HG03439 (cell line): Measurements from ENCODE around the gene NHEJ1.

Source experiments
- ATAC-seq: cut with Tn5 transposase; IDR thresholded peaks from one replicate; pipeline ENCODE4 v1.9.1; 2021; ENCODE audit warnings: mild to moderate bottlenecking, moderate library complexity; ENCODE audit not compliant: unreplicated experiment

Gene NHEJ1

GRCh38 chr2:219059725-219060682, 100.6 kb downstream of the NHEJ1 start:
- ATAC-seq, result no peak

- ATAC-seq, result no peak
Measured at GRCh38 chr2:219059375-219059724, 101.3 kb downstream of the NHEJ1 start.

- no peak for ATAC-seq
Measured at GRCh38 chr2:219058541-219059374, 101.9 kb downstream of the NHEJ1 start.

DNA sequence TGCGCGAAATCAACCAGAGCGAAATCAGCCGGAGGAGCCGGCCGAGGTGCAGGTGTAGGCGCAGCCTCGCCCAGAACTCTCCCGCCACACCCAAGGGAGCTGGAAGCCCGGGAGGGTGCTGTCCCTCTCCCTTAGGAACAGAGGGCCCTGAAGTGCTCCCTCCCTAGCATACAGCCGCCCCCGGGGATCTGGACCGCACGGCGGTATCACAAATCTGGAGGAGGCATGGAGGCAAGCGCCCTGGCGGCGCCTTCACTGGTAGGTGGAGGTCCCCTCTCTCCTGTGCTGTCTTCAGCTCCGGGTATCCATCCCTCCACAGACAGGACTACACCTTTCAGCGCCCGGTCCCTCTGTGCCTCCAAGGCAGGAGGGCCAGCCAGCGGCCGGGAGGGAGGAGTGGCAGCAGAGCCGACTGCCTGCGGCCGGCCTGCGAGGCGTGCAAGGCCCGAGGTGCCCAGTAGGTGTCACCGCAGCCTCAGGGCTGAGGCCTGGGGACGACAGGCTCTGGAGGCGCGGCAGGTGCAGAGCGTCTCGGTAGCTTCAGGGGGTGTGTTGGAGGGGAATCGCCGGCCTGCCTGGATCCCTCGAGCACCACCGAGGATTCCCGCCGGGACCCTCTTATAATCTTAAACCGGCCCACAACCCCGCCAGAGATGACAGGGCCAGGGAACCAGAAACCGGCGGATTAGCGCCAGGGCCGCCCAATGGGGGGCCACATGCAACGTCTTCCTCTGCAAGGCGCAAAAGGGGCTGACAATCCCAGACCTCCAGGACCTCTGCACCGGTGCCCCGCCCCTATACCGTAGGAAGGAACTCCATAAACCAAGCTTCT, 102.7 kb downstream of the NHEJ1 start:
- ATAC-seq, result peak; percentile 78

GRCh38 chr2:219056896-219057708, 103.5 kb downstream of the NHEJ1 start:
- no peak for ATAC-seq

DNA sequence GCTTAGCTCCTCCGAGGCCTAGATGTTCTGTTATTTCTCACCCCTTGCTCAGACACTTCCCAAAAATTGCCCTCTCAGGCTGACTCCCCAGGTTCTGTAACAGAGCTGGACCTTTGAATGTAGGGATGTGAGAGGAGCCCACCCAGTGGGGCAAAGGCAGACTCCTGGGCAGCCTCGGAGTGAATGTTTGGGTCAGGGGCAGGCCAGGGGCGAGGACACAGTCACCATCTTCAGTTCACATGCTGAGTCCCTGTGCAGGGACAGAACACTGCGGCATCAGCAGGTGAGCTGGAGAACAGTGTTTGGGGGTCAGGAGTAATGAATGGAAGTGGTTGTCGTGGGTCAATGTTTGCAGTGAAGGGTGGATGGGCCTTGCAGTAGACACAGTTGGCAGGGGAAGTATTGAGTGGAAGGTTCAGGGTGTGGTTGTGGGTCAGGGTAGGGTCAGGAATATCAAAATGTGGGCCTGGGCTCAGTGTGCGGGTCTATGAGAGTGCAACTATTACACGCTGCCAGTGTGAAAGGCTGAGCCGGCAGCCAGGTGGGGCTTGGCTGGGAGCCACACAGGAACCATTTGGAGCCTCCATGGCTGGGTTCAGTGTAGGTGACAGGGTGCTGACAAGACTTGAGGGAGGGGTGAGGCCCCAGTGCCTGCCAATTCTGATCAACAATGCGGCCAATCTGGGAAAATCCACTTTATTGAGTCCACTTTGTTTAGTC, 104.3 kb downstream of the NHEJ1 start:
- ATAC-seq, result no peak

DNA sequence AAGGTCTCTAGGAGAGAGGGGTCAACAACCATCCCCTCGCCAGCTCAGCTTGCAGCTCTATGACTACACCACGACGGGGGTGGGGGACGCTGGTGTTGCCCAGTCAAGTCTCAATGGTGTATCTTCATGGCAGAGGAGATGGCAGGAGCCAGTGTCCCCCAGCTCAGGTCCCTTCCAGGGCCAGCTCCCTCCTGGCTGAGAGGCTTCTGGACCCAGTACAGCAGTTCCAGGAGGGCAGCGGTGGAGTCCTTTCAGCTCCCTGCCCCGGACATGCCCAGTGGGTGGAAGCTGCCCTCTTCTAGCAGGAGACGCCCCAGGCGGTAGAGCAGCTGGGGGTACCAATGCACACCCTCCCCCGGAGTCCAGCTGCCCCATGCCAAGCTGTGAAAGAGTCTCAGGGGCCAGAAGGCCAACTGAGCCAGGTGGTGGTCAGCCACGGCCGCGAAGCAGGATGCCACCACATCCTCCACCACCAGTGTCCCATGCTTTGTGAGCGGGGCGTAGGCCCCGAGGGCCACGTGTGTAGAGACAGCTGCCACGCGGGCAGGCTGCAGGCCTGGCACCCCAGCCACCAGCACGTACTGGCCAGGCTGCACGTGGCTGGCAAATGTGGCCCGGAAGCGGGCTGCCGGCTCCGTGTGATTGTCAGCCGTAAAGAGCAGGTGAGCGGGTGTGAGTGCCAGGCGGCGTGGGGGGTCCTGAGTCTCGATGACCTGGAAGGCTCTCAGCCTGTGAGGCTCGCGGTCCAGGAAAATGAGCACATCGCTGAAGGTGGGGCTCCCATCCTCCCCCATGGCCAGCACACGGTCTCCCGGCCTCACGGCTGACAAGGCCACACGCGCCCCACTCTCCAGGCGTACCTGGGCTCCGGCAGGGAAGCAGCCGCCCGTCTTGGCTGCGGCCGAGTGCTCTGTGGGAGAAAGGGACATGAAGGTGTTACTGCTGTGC, 105.4 kb downstream of the NHEJ1 start:
- ATAC-seq, result no peak

DNA sequence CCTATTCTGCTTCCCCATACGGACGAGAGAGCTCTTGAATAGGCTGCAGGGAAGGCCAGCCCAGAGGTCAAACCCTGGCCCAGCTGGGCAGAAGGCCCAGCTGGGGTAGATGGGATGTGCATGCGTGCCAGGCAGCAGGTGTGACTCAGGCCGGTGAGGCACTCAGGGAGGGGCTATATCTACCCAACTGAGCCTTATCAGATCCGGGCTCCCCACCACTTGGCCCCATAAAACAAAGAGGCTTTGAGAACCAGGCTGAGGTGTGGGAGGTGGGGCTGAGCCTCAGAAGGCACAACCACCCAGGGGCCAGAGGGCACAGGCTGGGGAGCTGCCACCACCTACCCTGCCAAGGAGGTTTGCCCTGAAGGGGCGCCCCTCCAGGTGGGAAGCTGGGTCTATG, 111.3 kb downstream of the NHEJ1 start:
- no peak for ATAC-seq

DNA sequence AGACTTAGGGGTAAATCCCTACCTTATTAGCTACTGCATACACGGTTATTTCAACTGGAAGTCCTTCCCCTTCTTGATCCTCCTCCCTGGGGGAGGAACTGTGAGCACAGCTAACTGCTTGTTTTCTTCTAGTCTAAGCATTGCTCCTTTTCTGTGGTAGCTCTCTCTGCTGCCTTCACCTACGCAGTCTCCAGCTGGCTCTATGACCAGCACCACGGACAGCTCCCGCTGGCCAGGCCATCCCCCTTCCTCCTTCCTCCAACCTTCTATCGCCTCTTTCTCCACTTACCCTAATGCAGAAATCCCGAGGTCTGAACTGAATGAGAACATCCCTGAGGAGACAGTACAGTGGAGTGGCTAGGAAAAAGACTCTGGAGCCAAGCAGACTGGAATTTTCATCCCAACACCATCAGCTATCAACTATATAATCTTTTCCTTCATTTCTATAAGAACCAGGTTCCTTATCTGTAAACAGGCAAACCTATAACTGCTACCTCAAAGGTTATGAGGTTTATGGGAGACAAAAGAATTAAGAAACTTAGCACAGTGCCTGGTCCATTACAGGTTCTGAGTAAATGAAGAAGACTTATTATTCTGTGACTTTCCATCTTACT, 114.6 kb downstream of the NHEJ1 start:
- ATAC-seq, result no peak

DNA sequence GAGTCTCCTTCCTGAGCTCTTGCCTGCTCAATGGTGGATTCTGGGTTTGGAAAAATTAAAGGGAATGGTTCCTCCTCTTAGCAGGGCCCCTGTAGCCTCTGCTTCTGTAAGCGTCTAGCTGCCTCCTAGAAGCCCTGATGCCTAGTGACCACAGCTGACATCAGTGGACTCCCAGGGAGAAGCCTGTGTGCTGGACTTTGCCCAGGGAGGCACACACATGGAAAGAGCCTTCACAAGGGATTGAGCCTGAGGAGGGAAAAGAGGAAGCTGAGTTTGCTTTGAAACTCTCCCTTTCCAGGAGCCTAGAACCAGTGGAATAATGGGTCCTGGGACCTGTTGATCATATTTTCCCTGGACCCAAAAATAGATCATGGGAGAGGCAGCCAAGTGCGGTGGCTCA, 117.9 kb downstream of the NHEJ1 start:
- ATAC-seq, result no peak

GRCh38 chr2:219042157-219042556, 118.5 kb downstream of the NHEJ1 start:
- ATAC-seq, result no peak

- ATAC-seq, result no peak
Measured at GRCh38 chr2:219041252-219041651, 119.4 kb downstream of the NHEJ1 start, which contains the start of gene CFAP65. Gene CFAP65 (minus strand): TSS chr2:219041516. CDS start chr2:219039048, 2,468 bp downstream.

DNA sequence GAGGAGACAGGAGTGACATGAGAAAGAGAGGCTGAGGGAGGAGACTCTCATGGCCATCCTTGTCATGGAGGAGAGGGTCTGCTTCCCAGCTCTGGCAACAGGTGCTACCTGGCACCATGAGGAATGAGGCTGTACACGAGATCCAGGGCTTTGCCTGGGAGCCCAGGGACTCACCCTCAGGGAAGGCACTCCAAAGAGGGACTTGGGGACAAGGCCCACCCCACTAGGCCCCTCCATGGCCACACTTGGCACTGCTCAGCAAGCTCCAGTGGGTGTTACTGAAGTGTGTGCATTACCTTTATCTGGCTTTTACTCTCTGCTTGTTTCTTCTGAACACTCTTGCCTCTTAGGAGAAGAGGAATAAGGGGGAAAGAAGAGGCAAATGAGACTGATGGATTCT, 122.0 kb downstream of the NHEJ1 start:
- ATAC-seq, result no peak

DNA sequence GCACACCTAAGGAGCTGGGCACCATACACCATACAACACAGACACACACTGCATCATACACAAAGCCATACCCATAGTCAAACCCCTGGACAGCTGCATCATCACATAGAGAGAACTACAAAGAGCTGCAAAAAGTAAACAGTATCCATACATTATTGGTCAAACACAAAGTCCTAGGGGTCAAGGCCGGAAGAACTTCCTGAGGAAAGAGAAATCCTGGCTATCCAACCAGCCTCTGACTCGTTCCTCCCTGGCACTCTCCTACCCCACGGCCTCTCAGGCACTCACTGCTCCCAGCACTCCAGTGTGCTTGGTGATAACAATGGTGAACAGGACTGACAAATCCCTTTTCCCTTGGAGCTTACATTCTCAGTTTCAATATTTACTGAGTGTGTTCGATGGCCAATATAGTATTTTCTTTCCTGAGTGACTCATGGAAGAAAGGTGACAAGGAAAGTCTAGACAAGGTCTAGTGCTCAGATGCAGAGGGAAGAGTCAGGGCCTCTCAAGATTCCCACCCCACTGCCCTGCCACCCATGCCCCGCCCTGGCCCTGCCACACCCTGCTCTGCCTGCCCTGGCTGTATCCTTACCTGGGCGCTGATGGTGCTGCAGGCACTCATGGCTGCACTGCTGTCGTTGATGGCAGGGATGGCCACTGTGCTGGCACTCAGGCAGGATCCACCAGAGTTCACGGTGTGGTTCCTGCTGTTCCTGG, 122.7 kb downstream of the NHEJ1 start:
- no peak for ATAC-seq

DNA sequence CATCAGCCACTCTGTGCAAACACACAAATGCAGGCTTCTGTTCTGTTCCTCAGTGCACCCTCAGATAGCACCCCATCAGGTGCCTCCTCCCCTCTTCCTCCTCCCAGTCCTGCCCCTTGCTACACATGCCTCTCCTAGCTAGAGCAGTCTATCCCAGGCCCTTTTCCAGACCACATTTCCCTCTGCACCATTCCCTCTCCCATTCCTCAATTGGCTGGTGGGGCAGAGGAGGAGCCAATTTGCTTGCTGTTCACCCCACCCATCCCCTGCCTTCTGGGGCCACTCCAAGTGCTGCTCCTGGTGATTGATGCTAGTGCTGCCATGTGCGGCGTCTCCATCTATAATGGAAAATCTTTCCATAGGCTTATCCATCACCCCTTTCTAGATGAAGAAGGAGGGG, 124.7 kb downstream of the NHEJ1 start:
- ATAC-seq, result no peak

DNA sequence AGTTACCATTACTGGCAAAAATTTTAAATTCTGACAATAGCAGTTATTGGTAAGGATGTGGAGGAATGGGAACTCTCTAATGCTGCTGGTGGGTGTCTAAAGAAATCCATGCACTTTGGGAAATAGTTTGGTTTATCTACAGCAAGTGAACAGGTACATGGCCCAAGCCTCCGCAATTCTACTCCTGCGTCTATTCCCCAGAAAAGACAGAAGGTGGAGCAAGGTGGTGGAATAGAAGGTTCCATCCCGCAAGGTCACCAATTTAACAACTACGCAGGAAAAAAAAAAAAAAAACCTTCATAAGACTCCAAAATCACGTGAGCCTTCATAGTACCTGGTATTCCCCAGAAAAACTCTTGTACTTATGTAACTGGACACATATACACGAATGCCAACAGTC, 125.8 kb downstream of the NHEJ1 start:
- no peak for ATAC-seq

- no peak for ATAC-seq
Measured at GRCh38 chr2:219032051-219032745, 128.4 kb downstream of the NHEJ1 start.
